Neural progenitor cell (in vitro differentiated cells): ENCODE measurements around the gene IRF6. TPM values are rescaled to one million over a fixed set of nuclear protein-coding genes. Genes with fewer than 3 reads are reported as not detected.

Experiments used
- DNase-seq: peaks from one replicate; pipeline ENCODE4 v3.0.0-alpha.2; 2016; ENCODE audit warnings: low spot score
- H2AFZ ChIP-seq: fragments of 200-600 bp; sonication (generic); replicated peaks from 2 replicates; pipeline ENCODE4 v1.6.1; 2016; ENCODE audit warnings: antibody characterized with exemption
- H3F3A ChIP-seq: fragments of 200-600 bp; sonication (generic); 2 replicates; pipeline ENCODE4 v1.6.1; 2016; ENCODE audit warnings: antibody characterized with exemption, low read depth
- H3K27ac ChIP-seq: fragments of 200-600 bp; sonication (generic); 2 replicates; pipeline ENCODE4 v1.5.1; 2016; ENCODE audit warnings: mild to moderate bottlenecking
- H3K27me3 ChIP-seq: fragments of 200-600 bp; sonication (generic); 2 replicates; pipeline ENCODE4 v1.6.1; 2016; ENCODE audit warnings: mild to moderate bottlenecking, moderate library complexity
- H3K36me3 ChIP-seq: fragments of 200-600 bp; sonication (generic); 2 replicates; pipeline ENCODE4 v1.5.1; 2016
- H3K4me1 ChIP-seq: fragments of 200-600 bp; sonication (generic); 2 replicates; pipeline ENCODE4 v1.6.1; 2016; ENCODE audit warnings: mixed run types
- H3K4me2 ChIP-seq: fragments of 200-600 bp; sonication (generic); 2 replicates; pipeline ENCODE4 v1.6.1; 2016
- H3K4me3 ChIP-seq: fragments of 200-600 bp; sonication (generic); 2 replicates; pipeline ENCODE4 v1.5.1; 2016
- H3K79me2 ChIP-seq: fragments of 200-600 bp; sonication (generic); 2 replicates; pipeline ENCODE4 v1.6.1; 2016; ENCODE audit warnings: low read depth
- H3K9ac ChIP-seq: fragments of 200-600 bp; sonication (generic); 2 replicates; pipeline ENCODE4 v1.6.1; 2016
- H3K9me3 ChIP-seq: fragments of 200-600 bp; sonication (generic); 2 replicates; pipeline ENCODE4 v1.5.1; 2016; ENCODE audit warnings: low read depth
- H4K20me1 ChIP-seq: fragments of 200-600 bp; sonication (generic); 2 replicates; pipeline ENCODE4 v1.6.1; 2016; ENCODE audit warnings: low read depth
- H3K27ac Mint-ChIP-seq: 3 replicates; pipeline ENCODE4 v1.8.0; 2021; ENCODE audit warnings: mixed read lengths
- H3K27me3 Mint-ChIP-seq: 2 replicates; pipeline ENCODE4 v1.8.0; 2022; ENCODE audit warnings: low read depth, mild to moderate bottlenecking, inconsistent platforms, moderate library complexity, mixed read lengths; ENCODE audit not compliant: insufficient read depth
- H3K36me3 Mint-ChIP-seq: 3 replicates; pipeline ENCODE4 v1.8.0; 2021; ENCODE audit warnings: mixed read lengths
- H3K4me1 Mint-ChIP-seq: 3 replicates; pipeline ENCODE4 v1.8.0; 2021; ENCODE audit warnings: mixed read lengths
- H3K4me3 Mint-ChIP-seq: 3 replicates; pipeline ENCODE4 v1.8.0; 2021; ENCODE audit warnings: mild to moderate bottlenecking, moderate library complexity, mixed read lengths
- H3K9me3 Mint-ChIP-seq: 3 replicates; pipeline ENCODE4 v1.8.0; 2020; ENCODE audit warnings: mixed read lengths
- EZH2 ChIP-seq: fragments of 200-600 bp; sonication (generic); IDR thresholded peaks from 2 replicates; pipeline ENCODE4 v1.6.1; 2017; ENCODE audit warnings: antibody characterized with exemption, mild to moderate bottlenecking, moderate library complexity
- EZH2phosphoT487 ChIP-seq: fragments of 200-600 bp; sonication (generic); IDR thresholded peaks from 2 replicates; pipeline ENCODE4 v1.6.1; 2017; ENCODE audit warnings: antibody characterized with exemption
- total RNA-seq: library from RNA; depleted of rRNA; stranded (reverse); fragments of >200 nt; gene quantifications from 2 replicates; pipeline ENCODE4 v1.2.3, GENCODE V29; 2015; ENCODE audit warnings: low replicate concordance
- TF ChIP-seq, protein P1 (sequence below): fragments of 200-600 bp; sonication (generic); IDR thresholded peaks from 2 replicates; pipeline ENCODE4 v1.5.1; 2017; ENCODE audit warnings: antibody characterized with exemption, mild to moderate bottlenecking

The IRF6 gene
- total RNA-seq, 1 donor from 2014 or later: 3.3 TPM

DNA sequence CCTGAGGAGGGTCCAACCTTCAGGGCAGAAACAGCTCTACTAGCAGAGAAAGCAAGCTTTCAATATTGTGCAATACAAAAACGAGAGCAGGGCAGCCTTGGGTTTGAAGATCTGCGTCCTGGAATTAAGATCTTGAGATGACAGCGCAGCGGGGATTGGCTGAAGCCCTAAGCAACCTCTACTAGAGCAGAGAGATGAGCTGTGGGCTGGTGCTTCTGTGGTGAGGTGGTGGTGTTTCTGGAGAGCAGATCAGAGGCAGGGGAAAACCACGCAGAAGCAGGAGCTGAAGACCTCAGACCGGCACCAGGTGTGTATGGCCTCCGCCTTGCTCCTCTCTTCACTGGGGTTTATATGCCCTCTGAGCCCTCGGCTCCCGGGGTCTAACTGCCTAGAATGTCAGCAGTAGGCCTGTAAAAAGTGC is 37.6 kb downstream of the IRF6 start:
- Histone ChIP-seq H3K36me3 (no peaks in the 10 kb centered on the region), H3K79me2 (no peaks in the 10 kb centered on the region), H3K4me3 (no peak overlapping the region), H3F3A (peaks cover 11% of the 10 kb centered on the region), H3K9ac (no peak overlapping the region), H4K20me1 (no peaks in the 10 kb centered on the region), H2AFZ (no peak overlapping the region), H3K9me3 (no peaks in the 10 kb centered on the region), H3K27ac (no peak overlapping the region), H3K4me1 (no peaks in the 10 kb centered on the region), H3K27me3 (no peaks in the 10 kb centered on the region), H3K4me2 (no peak overlapping the region)
- H3K4me1 Mint-ChIP-seq: no peaks in the 10 kb centered on the region
- DNase-seq: no peak
- no peak overlapping the region for H3K4me3 Mint-ChIP-seq
- H3K9me3 Mint-ChIP-seq: no peaks in the 10 kb centered on the region
- no peaks in the 10 kb centered on the region for H3K27me3 Mint-ChIP-seq
- no peak overlapping the region for H3K27ac Mint-ChIP-seq
- no peak for TF ChIP-seq EZH2phosphoT487
- TF ChIP-seq, protein P1, sequence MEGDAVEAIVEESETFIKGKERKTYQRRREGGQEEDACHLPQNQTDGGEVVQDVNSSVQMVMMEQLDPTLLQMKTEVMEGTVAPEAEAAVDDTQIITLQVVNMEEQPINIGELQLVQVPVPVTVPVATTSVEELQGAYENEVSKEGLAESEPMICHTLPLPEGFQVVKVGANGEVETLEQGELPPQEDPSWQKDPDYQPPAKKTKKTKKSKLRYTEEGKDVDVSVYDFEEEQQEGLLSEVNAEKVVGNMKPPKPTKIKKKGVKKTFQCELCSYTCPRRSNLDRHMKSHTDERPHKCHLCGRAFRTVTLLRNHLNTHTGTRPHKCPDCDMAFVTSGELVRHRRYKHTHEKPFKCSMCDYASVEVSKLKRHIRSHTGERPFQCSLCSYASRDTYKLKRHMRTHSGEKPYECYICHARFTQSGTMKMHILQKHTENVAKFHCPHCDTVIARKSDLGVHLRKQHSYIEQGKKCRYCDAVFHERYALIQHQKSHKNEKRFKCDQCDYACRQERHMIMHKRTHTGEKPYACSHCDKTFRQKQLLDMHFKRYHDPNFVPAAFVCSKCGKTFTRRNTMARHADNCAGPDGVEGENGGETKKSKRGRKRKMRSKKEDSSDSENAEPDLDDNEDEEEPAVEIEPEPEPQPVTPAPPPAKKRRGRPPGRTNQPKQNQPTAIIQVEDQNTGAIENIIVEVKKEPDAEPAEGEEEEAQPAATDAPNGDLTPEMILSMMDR: no peak
- no peak for TF ChIP-seq EZH2
- H3K36me3 Mint-ChIP-seq: no peaks in the 10 kb centered on the region

DNA sequence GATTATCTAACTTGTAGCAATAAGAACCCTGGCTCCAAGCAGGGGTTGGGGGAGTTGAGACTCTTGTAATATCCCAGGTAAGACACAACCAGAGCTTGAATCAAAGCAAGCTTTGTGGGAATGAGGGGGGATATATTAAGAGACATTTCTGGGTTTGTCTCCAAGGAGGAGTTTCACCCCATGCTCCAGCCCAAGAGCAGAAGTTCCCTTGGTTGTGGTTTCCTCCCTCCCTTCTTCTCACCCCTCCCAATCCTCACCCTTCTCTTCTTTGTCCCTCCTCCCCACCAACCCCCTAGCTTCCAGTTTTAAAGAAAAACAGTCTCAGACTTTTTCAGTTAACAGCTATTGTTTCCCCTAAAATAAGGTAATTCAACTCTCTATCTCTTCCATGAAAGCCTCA is 38.2 kb downstream of the IRF6 start:
- Histone ChIP-seq H3K9me3 (no peaks in the 10 kb centered on the region), H3K4me1 (no peaks in the 10 kb centered on the region), H4K20me1 (no peaks in the 10 kb centered on the region), H3K4me2 (no peak overlapping the region), H3K4me3 (no peak overlapping the region), H3K27ac (no peak overlapping the region), H3K9ac (no peak overlapping the region), H3K27me3 (no peaks in the 10 kb centered on the region), H3K79me2 (no peaks in the 10 kb centered on the region), H3F3A (peaks cover 11% of the 10 kb centered on the region), H2AFZ (no peak overlapping the region), H3K36me3 (no peaks in the 10 kb centered on the region)
- TF ChIP-seq EZH2phosphoT487: no peak
- TF ChIP-seq EZH2: no peak
- TF ChIP-seq, protein P1: no peak
- no peak for DNase-seq
- no peaks in the 10 kb centered on the region for H3K27me3 Mint-ChIP-seq
- no peaks in the 10 kb centered on the region for H3K9me3 Mint-ChIP-seq
- H3K4me3 Mint-ChIP-seq: no peak overlapping the region
- no peak overlapping the region for H3K27ac Mint-ChIP-seq
- H3K4me1 Mint-ChIP-seq: no peaks in the 10 kb centered on the region
- no peaks in the 10 kb centered on the region for H3K36me3 Mint-ChIP-seq

DNA sequence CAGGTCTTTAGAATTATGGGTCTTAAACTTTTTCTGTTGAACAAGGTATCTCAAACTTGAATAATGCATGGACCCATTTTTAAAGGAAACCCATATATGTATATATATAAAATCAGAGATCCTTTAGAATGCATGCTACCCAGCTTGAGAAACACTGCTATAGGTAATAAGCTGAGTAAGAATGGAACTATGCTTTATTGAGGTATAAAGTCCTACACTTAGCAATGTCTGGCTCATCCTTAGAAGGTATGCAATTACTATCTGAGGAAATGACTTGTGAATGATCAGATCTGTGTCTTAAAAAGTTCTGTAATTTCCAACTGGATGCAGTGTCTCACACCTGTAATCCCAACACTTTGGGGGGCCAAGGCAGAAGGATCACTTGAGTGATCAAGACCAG is 38.8 kb downstream of the IRF6 start:
- Histone ChIP-seq H3K4me2 (no peak overlapping the region), H2AFZ (no peak overlapping the region), H3K4me3 (no peak overlapping the region), H3K36me3 (no peaks in the 10 kb centered on the region), H3K79me2 (no peaks in the 10 kb centered on the region), H3K4me1 (no peaks in the 10 kb centered on the region), H3K9me3 (no peaks in the 10 kb centered on the region), H4K20me1 (no peaks in the 10 kb centered on the region), H3F3A (peaks cover 11% of the 10 kb centered on the region), H3K27ac (no peak overlapping the region), H3K27me3 (no peaks in the 10 kb centered on the region), H3K9ac (no peak overlapping the region)
- TF ChIP-seq, protein P1: no peak
- TF ChIP-seq EZH2phosphoT487 (no peak), EZH2 (no peak)
- Mint-ChIP-seq H3K27me3 (no peaks in the 10 kb centered on the region), H3K4me3 (no peak overlapping the region), H3K9me3 (no peaks in the 10 kb centered on the region), H3K36me3 (no peaks in the 10 kb centered on the region), H3K4me1 (no peaks in the 10 kb centered on the region), H3K27ac (no peak overlapping the region)
- no peak for DNase-seq
